Activated naive CD8-positive, alpha-beta T cell (primary cell): ENCODE measurements around the gene ZNF668.
"Not testable (repeated sequence)": the region's sequence is repeated elsewhere in the genome, so short reads cannot be mapped to it uniquely, and the experiment has no call there.

Experiments used
- H3K27ac Mint-ChIP-seq: one replicate; pipeline ENCODE4 v1.8.0; 2021; ENCODE audit warnings: mixed read lengths
- H3K27me3 Mint-ChIP-seq: one replicate; pipeline ENCODE4 v1.8.0; 2021; ENCODE audit warnings: mixed read lengths
- H3K36me3 Mint-ChIP-seq: one replicate; pipeline ENCODE4 v1.8.0; 2021; ENCODE audit warnings: mixed read lengths
- H3K4me1 Mint-ChIP-seq: one replicate; pipeline ENCODE4 v1.8.0; 2021; ENCODE audit warnings: low read depth, mixed read lengths
- H3K4me3 Mint-ChIP-seq: one replicate; pipeline ENCODE4 v1.8.0; 2021; ENCODE audit warnings: mild to moderate bottlenecking, mixed read lengths
- H3K9me3 Mint-ChIP-seq: one replicate; pipeline ENCODE4 v1.8.0; 2021; ENCODE audit warnings: low read depth, mixed read lengths

Gene ZNF668

GRCh38 chr16:31108035-31108793, 34.2 kb upstream of the ZNF668 start, which contains the start of gene BCKDK:
Gene BCKDK, plus strand, starts transcription at chr16:31108386. Its CDS starts 838 bp downstream, at chr16:31109224.
- Mint-ChIP-seq H3K4me1 (peaks cover 18% of the 10 kb centered on the region), H3K36me3 (no peaks in the 10 kb centered on the region), H3K9me3 (no peaks in the 10 kb centered on the region), H3K27me3 (no peaks in the 10 kb centered on the region), H3K4me3 (peak within 1 kb of the TSS; percentile 90), H3K27ac (peak within 1 kb of the TSS; percentile 93)

- peaks cover 18% of the 10 kb centered on the region for H3K4me1 Mint-ChIP-seq
- peak overlapping the region; percentile 93 for H3K27ac Mint-ChIP-seq
- no peaks in the 10 kb centered on the region for H3K9me3 Mint-ChIP-seq
- H3K36me3 Mint-ChIP-seq = no peaks in the 10 kb centered on the region
- H3K4me3 Mint-ChIP-seq = peak overlapping the region; percentile 88
- no peaks in the 10 kb centered on the region for H3K27me3 Mint-ChIP-seq
Measured at GRCh38 chr16:31107465-31107867, 33.4 kb upstream of the ZNF668 start.

GRCh38 chr16:31106509-31107464, 32.7 kb upstream of the ZNF668 start:
- Mint-ChIP-seq H3K9me3 (no peaks in the 10 kb centered on the region), H3K27ac (no peak overlapping the region), H3K4me1 (peaks cover 18% of the 10 kb centered on the region), H3K36me3 (no peaks in the 10 kb centered on the region), H3K4me3 (peak overlapping the region; percentile 88), H3K27me3 (no peaks in the 10 kb centered on the region)

- Mint-ChIP-seq H3K4me1 (peaks cover 18% of the 10 kb centered on the region), H3K4me3 (peak overlapping the region; percentile 42), H3K27me3 (no peaks in the 10 kb centered on the region), H3K36me3 (no peaks in the 10 kb centered on the region), H3K27ac (peak overlapping the region; percentile 16), H3K9me3 (no peaks in the 10 kb centered on the region)
Measured at GRCh38 chr16:31105677-31106213, 31.7 kb upstream of the ZNF668 start.

- H3K9me3 Mint-ChIP-seq, H3K4me1 Mint-ChIP-seq, H3K27ac Mint-ChIP-seq, H3K36me3 Mint-ChIP-seq, H3K27me3 Mint-ChIP-seq, H3K4me3 Mint-ChIP-seq: not testable (repeated sequence)
Measured at GRCh38 chr16:31100876-31101641, 27.0 kb upstream of the ZNF668 start.

- Mint-ChIP-seq H3K4me3 (no peak overlapping the region), H3K9me3 (no peaks in the 10 kb centered on the region), H3K4me1 (peaks cover 7% of the 10 kb centered on the region), H3K27ac (no peak overlapping the region), H3K36me3 (no peaks in the 10 kb centered on the region), H3K27me3 (no peaks in the 10 kb centered on the region)
Measured at GRCh38 chr16:31099860-31100638, 26.0 kb upstream of the ZNF668 start.

- peak within 1 kb of the TSS; percentile 97 for H3K4me3 Mint-ChIP-seq
- H3K27me3 Mint-ChIP-seq = no peaks in the 10 kb centered on the region
Measured at GRCh38 chr16:31094424-31095120, 20.5 kb upstream of the ZNF668 start, which contains the start of gene VKORC1. Gene VKORC1, minus strand, starts transcription at chr16:31094797. Its CDS starts 68 bp downstream, at chr16:31094729.

GRCh38 chr16:31094088-31094423, 20.0 kb upstream of the ZNF668 start:
- peak overlapping the region; percentile 97 for H3K4me3 Mint-ChIP-seq
- peaks cover 23% of the 10 kb centered on the region for H3K4me1 Mint-ChIP-seq
- H3K27ac Mint-ChIP-seq = peak overlapping the region; percentile 87
- no peaks in the 10 kb centered on the region for H3K27me3 Mint-ChIP-seq
- H3K36me3 Mint-ChIP-seq = no peaks in the 10 kb centered on the region
- H3K9me3 Mint-ChIP-seq = no peaks in the 10 kb centered on the region

More at GRCh38 chr16:31094424-31095120, 20.5 kb upstream of the ZNF668 start, which contains the start of gene VKORC1:
- Mint-ChIP-seq H3K9me3 (no peaks in the 10 kb centered on the region), H3K4me1 (peaks cover 23% of the 10 kb centered on the region), H3K36me3 (no peaks in the 10 kb centered on the region), H3K27ac (peak within 1 kb of the TSS; percentile 87)

- Mint-ChIP-seq H3K27me3 (no peaks in the 10 kb centered on the region), H3K4me3 (peak overlapping the region; percentile 63), H3K27ac (no peak overlapping the region), H3K36me3 (no peaks in the 10 kb centered on the region), H3K9me3 (no peaks in the 10 kb centered on the region), H3K4me1 (peaks cover 23% of the 10 kb centered on the region)
Measured at GRCh38 chr16:31093132-31093703, 19.2 kb upstream of the ZNF668 start.

- Mint-ChIP-seq H3K4me3 (peak overlapping the region; percentile 63), H3K9me3 (no peaks in the 10 kb centered on the region), H3K4me1 (peaks cover 23% of the 10 kb centered on the region), H3K27ac (no peak overlapping the region), H3K27me3 (no peaks in the 10 kb centered on the region), H3K36me3 (no peaks in the 10 kb centered on the region)
Measured at GRCh38 chr16:31092330-31092729, 18.3 kb upstream of the ZNF668 start.

GRCh38 chr16:31090540-31090939, 16.5 kb upstream of the ZNF668 start:
- H3K9me3 Mint-ChIP-seq = no peaks in the 10 kb centered on the region
- no peak overlapping the region for H3K4me3 Mint-ChIP-seq
- no peaks in the 10 kb centered on the region for H3K36me3 Mint-ChIP-seq
- H3K27ac Mint-ChIP-seq = no peak overlapping the region
- peaks cover 18% of the 10 kb centered on the region for H3K4me1 Mint-ChIP-seq
- H3K27me3 Mint-ChIP-seq = no peaks in the 10 kb centered on the region

GRCh38 chr16:31089199-31089598, 15.2 kb upstream of the ZNF668 start:
- H3K36me3 Mint-ChIP-seq = no peaks in the 10 kb centered on the region
- H3K4me1 Mint-ChIP-seq = peaks cover 10% of the 10 kb centered on the region
- H3K9me3 Mint-ChIP-seq = no peaks in the 10 kb centered on the region
- no peak overlapping the region for H3K27ac Mint-ChIP-seq
- H3K27me3 Mint-ChIP-seq = no peaks in the 10 kb centered on the region
- no peak overlapping the region for H3K4me3 Mint-ChIP-seq
